Gastrocnemius medialis (tissue), 4 donors: ENCODE measurements around the gene IFNA4.

Experiments
- CTCF ChIP-seq, 5 experiments: fragments of 450-650 bp in 3 of 5; fragments of 200-600 bp in 2 of 5; sonication (generic) in 2 of 5; IDR thresholded peaks in 4 of 5; conservative IDR thresholded peaks in 1 of 5; 1 replicate in 4 of 5; 2 replicates in 1 of 5; pipeline ENCODE4 v1.5.1; 2016 to 2019; ENCODE audit warnings: antibody characterized with exemption in 5 of 5, mild to moderate bottlenecking in 3 of 5, moderate library complexity in 3 of 5
- POLR2A ChIP-seq, 2 donors: fragments of 450-650 bp; IDR thresholded peaks; one replicate each; pipeline ENCODE4 v1.6.1; 2017; ENCODE audit warnings: antibody characterized with exemption in 2 of 2, mild to moderate bottlenecking in 2 of 2, moderate library complexity in 2 of 2

GRCh38 chr9:21141427-21141882 is 45.9 kb downstream of the IFNA4 start, which contains the start of gene IFNW1:
- TF ChIP-seq CTCF (IDR thresholded peaks at IDR 0.05 in 4 of 5, conservative IDR thresholded peaks at IDR 0.05 in 1 of 5), result no peak
- no peak for TF ChIP-seq POLR2A (IDR thresholded peaks at IDR 0.05)
